Measurements from ENCODE around the gene GNAQ.

GRCh38 chr9:78047106-78047505 lies 15.5 kb upstream of the GNAQ start:
- no peak for TF ChIP-seq CTCF (IDR thresholded peaks at IDR 0.05)
- TF ChIP-seq EP300 (IDR thresholded peaks at IDR 0.05), result no peak
